ENCODE data around the gene RTCA.

GRCh38 chr1:100219883-100220282 lies 46.1 kb upstream of the RTCA start:
- TF ChIP-seq CTCF (IDR thresholded peaks at IDR 0.05 in 4 of 5, conservative IDR thresholded peaks at IDR 0.05 in 1 of 5) (no peak), POLR2A (IDR thresholded peaks at IDR 0.05) (no peak)

Data from gastrocnemius medialis (tissue), 4 donors.